Natural killer cell (primary cell): ENCODE results near the gene ATP7B. TPM values are rescaled to one million over a fixed set of nuclear protein-coding genes. Genes with fewer than 3 reads are reported as not detected.

Experiments
- ATAC-seq, 3 donors: fragments of 150-1000 bp in 2 of 3; fragments of 200-7000 bp in 1 of 3; cut with Tn5 transposase; 1 replicate in 1 of 3; 2 replicates in 2 of 3; pipeline ENCODE4 v1.10.0; 2021; ENCODE audit warnings: mild to moderate bottlenecking in 2 of 3, moderate library complexity in 2 of 3
- DNase-seq, 2 donors: peaks; one replicate each; pipeline versions ENCODE4 v3.0.0 to v3.0.0-alpha.2; 2013 to 2021; ENCODE audit warnings: mixed read lengths in 1 of 2
- H3K27ac ChIP-seq: one replicate; pipeline ENCODE4 v1.5.1; 2013; ENCODE audit warnings: mild to moderate bottlenecking, low read length
- H3K27me3 ChIP-seq: one replicate; pipeline ENCODE4 v1.6.1; 2013; ENCODE audit warnings: low read length; ENCODE audit not compliant: control insufficient read depth, insufficient read depth
- H3K36me3 ChIP-seq: one replicate; pipeline ENCODE4 v1.6.1; 2013; ENCODE audit warnings: low read length; ENCODE audit not compliant: control insufficient read depth, insufficient read depth
- H3K4me1 ChIP-seq: one replicate; pipeline ENCODE4 v1.6.1; 2013; ENCODE audit warnings: low read length; ENCODE audit not compliant: control insufficient read depth, insufficient read depth
- H3K4me3 ChIP-seq: one replicate; pipeline ENCODE4 v1.5.1; 2013; ENCODE audit warnings: low read length
- H3K9me3 ChIP-seq: one replicate; pipeline ENCODE4 v1.6.1; 2013; ENCODE audit warnings: low read length; ENCODE audit not compliant: control insufficient read depth, insufficient read depth
- H3K27ac Mint-ChIP-seq, 2 donors: one replicate each; pipeline ENCODE4 v1.8.0; 2022; ENCODE audit warnings: mild to moderate bottlenecking in 2 of 2, mixed read lengths in 2 of 2, moderate library complexity in 1 of 2
- H3K27me3 Mint-ChIP-seq, 2 donors: one replicate each; pipeline ENCODE4 v1.8.0; 2022; ENCODE audit warnings: low read depth in 2 of 2, mixed read lengths in 2 of 2
- H3K36me3 Mint-ChIP-seq: one replicate; pipeline ENCODE4 v1.8.0; 2022; ENCODE audit warnings: mixed read lengths
- H3K4me1 Mint-ChIP-seq, 2 donors: one replicate each; pipeline ENCODE4 v1.8.0; 2022; ENCODE audit warnings: mixed read lengths in 2 of 2
- H3K4me3 Mint-ChIP-seq: one replicate; pipeline ENCODE4 v1.8.0; 2022; ENCODE audit warnings: mild to moderate bottlenecking, moderate library complexity, mixed read lengths
- H3K9me3 Mint-ChIP-seq, 2 donors: one replicate each; pipeline ENCODE4 v1.8.0; 2022; ENCODE audit warnings: mixed read lengths in 2 of 2
- CTCF ChIP-seq: fragments of 200-600 bp; IDR thresholded peaks from one replicate; pipeline ENCODE4 v1.8.0; 2022; ENCODE audit warnings: antibody characterized with exemption
- WGBS: methylation state at CpG from one replicate; pipeline ENCODE4 v1.1.7; 2013; ENCODE audit warnings: missing lambda C conversion rate; ENCODE audit not compliant: insufficient coverage; 5-methylcytosine and 5-hydroxymethylcytosine counted together
- intact Hi-C: fragments of 100-400 bp; cut with micrococcal nuclease; formaldehyde crosslinking; loops from one replicate; pipeline ENCODE4 v1.14.2; 2022
- total RNA-seq, 4 donors: library from RNA; stranded (reverse); fragments of 120-200 nt in 1 of 4; gene quantifications; one replicate each; pipeline versions ENCODE4 v1.2.3 to v1.2.4, GENCODE V29; 2013 to 2022

ATP7B gene
- total RNA-seq, 3 donors from 2014 or later (not counting 1 experiment from before 2014, with no cell fraction given): 0.45 to 0.64 (median 0.58) TPM

GRCh38 chr13:51913421-51914136 lies 97.7 kb downstream of the ATP7B start:
- Histone ChIP-seq H3K27ac (no peak overlapping the region), H3K27me3 (no peaks in the 10 kb centered on the region), H3K9me3 (no peaks in the 10 kb centered on the region), H3K36me3 (no peaks in the 10 kb centered on the region), H3K4me1 (no peaks in the 10 kb centered on the region), H3K4me3 (no peak overlapping the region)
- peaks cover 4 to 28% of the 10 kb centered on the region in 2 donors for H3K27me3 Mint-ChIP-seq
- H3K4me1 Mint-ChIP-seq: peaks cover 0 to 7% of the 10 kb centered on the region in 2 donors
- H3K36me3 Mint-ChIP-seq: no peaks in the 10 kb centered on the region
- intact Hi-C loops: no loop called here
- H3K27ac Mint-ChIP-seq: no peak overlapping the region
- DNase-seq: no peak
- ATAC-seq: no peak
- TF ChIP-seq CTCF: no peak
- H3K9me3 Mint-ChIP-seq: no peaks in the 10 kb centered on the region
- 82% methylated on average over 4 of the region's 4 CpGs for WGBS
- no peak overlapping the region for H3K4me3 Mint-ChIP-seq

DNA sequence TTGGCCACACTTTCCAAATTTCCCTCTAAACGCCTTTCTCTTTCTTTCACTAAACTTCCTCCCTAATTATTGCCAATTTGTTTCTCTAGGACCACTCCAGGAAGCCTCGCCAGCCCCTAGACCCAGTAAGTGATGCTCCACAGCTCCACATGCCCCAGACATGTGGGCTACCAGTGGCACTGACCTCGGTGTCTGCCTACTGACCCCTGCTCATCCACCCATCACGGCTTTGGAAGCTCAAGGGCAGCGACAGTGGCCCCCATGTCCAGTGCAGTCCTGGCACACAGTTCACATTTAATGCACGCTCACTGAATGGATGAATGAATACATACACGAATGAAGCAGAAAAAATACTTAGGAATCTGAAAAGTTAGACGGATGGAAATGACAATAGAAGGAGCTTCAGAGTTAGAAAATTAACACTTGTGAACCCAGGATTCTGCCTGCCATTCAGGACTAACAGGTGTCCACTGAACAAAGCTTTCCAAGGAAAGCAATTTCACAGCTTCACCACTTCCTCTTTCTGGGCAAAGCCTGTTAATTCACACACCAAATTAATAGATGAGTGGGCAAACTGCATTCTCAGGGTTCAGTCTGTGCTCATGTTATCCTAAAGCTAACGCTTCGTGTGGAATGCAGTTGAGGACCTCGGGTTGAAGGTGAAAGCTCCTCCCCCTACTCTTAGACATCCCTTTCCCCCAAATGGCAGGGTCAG lies 98.6 kb downstream of the ATP7B start:
- H3K27me3 Mint-ChIP-seq: peaks cover 4 to 28% of the 10 kb centered on the region in 2 donors
- H3K27ac Mint-ChIP-seq: no peak overlapping the region
- H3K4me3 Mint-ChIP-seq: no peak overlapping the region
- Histone ChIP-seq H3K27me3 (no peaks in the 10 kb centered on the region), H3K4me3 (no peak overlapping the region), H3K27ac (no peak overlapping the region), H3K4me1 (no peaks in the 10 kb centered on the region), H3K9me3 (no peaks in the 10 kb centered on the region), H3K36me3 (no peaks in the 10 kb centered on the region)
- intact Hi-C loops: no loop called here
- WGBS: 74% methylated on average over 11 of the region's 11 CpGs
- DNase-seq: no peak
- no peak for ATAC-seq
- H3K36me3 Mint-ChIP-seq: no peaks in the 10 kb centered on the region
- TF ChIP-seq CTCF: no peak
- peaks cover 0 to 7% of the 10 kb centered on the region in 2 donors for H3K4me1 Mint-ChIP-seq
- H3K9me3 Mint-ChIP-seq: no peaks in the 10 kb centered on the region

DNA sequence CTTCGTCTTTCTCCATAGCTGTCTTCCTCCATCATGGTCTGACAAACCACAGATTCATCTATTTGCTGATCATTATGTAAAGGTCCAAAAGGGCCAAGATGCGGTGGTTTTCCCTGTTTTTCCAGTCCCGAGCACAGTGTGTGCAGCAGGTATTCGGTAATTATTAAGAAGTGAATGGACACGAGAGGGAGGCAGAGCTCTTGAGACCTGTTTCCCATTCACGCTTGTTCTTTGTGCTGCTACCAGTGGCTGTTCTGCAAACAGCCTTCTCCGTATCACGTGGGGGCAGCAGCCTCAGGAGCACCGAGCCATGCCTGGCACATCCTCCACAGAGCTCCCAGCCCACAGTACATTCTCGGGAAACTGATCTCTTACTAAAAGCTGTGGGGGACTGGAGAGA lies 99.2 kb downstream of the ATP7B start:
- H3K27ac Mint-ChIP-seq: no peak overlapping the region

More for the DNA sequence above, 99.2 kb downstream of the ATP7B start:
- no peaks in the 10 kb centered on the region for H3K9me3 ChIP-seq
- H3K27ac ChIP-seq: no peak overlapping the region
- no peaks in the 10 kb centered on the region for H3K27me3 ChIP-seq
- H3K36me3 ChIP-seq: no peaks in the 10 kb centered on the region
- H3K4me3 ChIP-seq: no peak overlapping the region
- Mint-ChIP-seq H3K4me3 (no peak overlapping the region), H3K4me1 (peaks cover 0 to 7% of the 10 kb centered on the region in 2 donors), H3K36me3 (no peaks in the 10 kb centered on the region), H3K27me3 (peaks cover 4 to 28% of the 10 kb centered on the region in 2 donors), H3K9me3 (no peaks in the 10 kb centered on the region)
- no peak for ATAC-seq
- TF ChIP-seq CTCF: no peak
- intact Hi-C loops: no loop called here
- no peak for DNase-seq
- H3K4me1 ChIP-seq: no peaks in the 10 kb centered on the region
- 72% methylated on average over 9 of the region's 10 CpGs for WGBS
